HCT116 (cell line): ENCODE data around the gene ADGRG6. TPM values are rescaled to one million over a fixed set of nuclear protein-coding genes. Genes with fewer than 3 reads are reported as not detected.
A peak's percentile ranks its signal among the peaks of the same experiment; 100 is the strongest.

ENCODE experiments used
- ATAC-seq: fragments of 200-7000 bp; cut with Tn5 transposase; 2 replicates; pipeline ENCODE4 v1.9.1; 2020; ENCODE audit warnings: mild to moderate bottlenecking, moderate library complexity
- BruUV-seq: library from RNA; stranded (reverse); fragments of 400-500 nt; replicated peaks from 2 replicates; lab custom pipeline; 2021; lab: Mats Ljungman, UMichigan
- CTCF ChIA-PET: fragments of 300-600 bp; sonication (Branson Sonifier 250); formaldehyde crosslinking; loops from one replicate; lab custom pipeline; 2021; ENCODE audit warnings: antibody characterized with exemption; lab: Charles Lee
- POLR2A ChIA-PET: fragments of 300-600, 350-600 bp; sonication (Branson Sonifier 250); formaldehyde crosslinking; loops from one replicate; lab custom pipeline; 2021; ENCODE audit warnings: antibody characterized with exemption; lab: Charles Lee
- RAD21 ChIA-PET, 2 experiments: fragments of 300-600 bp; sonication (Branson Sonifier 250); formaldehyde crosslinking; loops; one replicate each; lab custom pipeline; 2023; ENCODE audit warnings: low total read pairs in 2 of 2; ENCODE audit not compliant: uncharacterized antibody in 2 of 2, unreplicated experiment in 2 of 2, low non-redundant PET in 1 of 2; lab: Charles Lee
- DNase-seq: peaks from one replicate; pipeline ENCODE4 v3.0.0-alpha.2; 2010; ENCODE audit warnings: low read depth, low spot score
- H2AFZ ChIP-seq: fragments of 200-600 bp; shearing (Covaris generic), sonication (generic); 2 replicates; pipeline ENCODE4 v1.6.1; 2017; ENCODE audit warnings: low read depth, mixed run types, mixed read lengths, antibody characterized with exemption, low read length; ENCODE audit not compliant: poor library complexity, severe bottlenecking
- H3K27ac ChIP-seq: 2 replicates; pipeline ENCODE4 v1.5.1; 2012; ENCODE audit warnings: low read depth, low read length
- H3K27me3 ChIP-seq: fragments of 200-600 bp; sonication (generic); 2 replicates; pipeline ENCODE4 v1.6.1; 2016; ENCODE audit warnings: mixed run types, low read length, mixed read lengths; ENCODE audit not compliant: insufficient read depth
- H3K36me3 ChIP-seq, 2 experiments: fragments of 200-500 bp in 1 of 2; fragments of 200-600 bp in 1 of 2; sonication (Bioruptor generic) in 1 of 2; sonication (generic) in 1 of 2; 2 replicates each; pipeline versions ENCODE4 v1.5.1 to v1.6.1; 2014 to 2016; ENCODE audit warnings: low read length in 2 of 2, inconsistent platforms in 1 of 2, mixed read lengths in 1 of 2, mixed run types in 1 of 2; ENCODE audit not compliant: insufficient read depth in 2 of 2, control insufficient read depth in 1 of 2
- H3K4me1 ChIP-seq, 2 experiments: fragments of 200-600 bp in 1 of 2; sonication (generic) in 1 of 2; 2 replicates each; pipeline versions ENCODE4 v1.5.1 to v1.6.1; 2012 to 2017; ENCODE audit warnings: low read length in 2 of 2, inconsistent platforms in 1 of 2, mild to moderate bottlenecking in 1 of 2, mixed read lengths in 1 of 2, mixed run types in 1 of 2, moderate library complexity in 1 of 2; ENCODE audit not compliant: insufficient read depth in 2 of 2, control insufficient read depth in 1 of 2
- H3K4me2 ChIP-seq: fragments of 200-600 bp; sonication (generic); 2 replicates; pipeline ENCODE4 v1.6.1; 2017; ENCODE audit warnings: mixed run types, low read length, mixed read lengths
- H3K4me3 ChIP-seq, 2 experiments: fragments of 200-600 bp in 1 of 2; sonication (generic) in 1 of 2; replicated peaks in 1 of 2; 2 replicates each; pipeline ENCODE4 v1.5.1; 2011 to 2016; ENCODE audit warnings: low read length in 2 of 2, control low read depth in 1 of 2, low read depth in 1 of 2, mild to moderate bottlenecking in 1 of 2, mixed read lengths in 1 of 2, mixed run types in 1 of 2
- H3K79me2 ChIP-seq: fragments of 200-600 bp; sonication (generic); 2 replicates; pipeline ENCODE4 v1.6.1; 2017; ENCODE audit warnings: mild to moderate bottlenecking, mixed run types, low read length, moderate library complexity, mixed read lengths; ENCODE audit not compliant: insufficient read depth
- H3K9ac ChIP-seq: fragments of 200-600 bp; sonication (generic); 2 replicates; pipeline ENCODE4 v1.6.1; 2016; ENCODE audit warnings: low read length, mixed read lengths
- H3K9me2 ChIP-seq: fragments of 200-600 bp; sonication (generic), shearing (Covaris generic); 2 replicates; pipeline ENCODE4 v1.6.1; 2017; ENCODE audit warnings: mixed run types, mild to moderate bottlenecking, moderate library complexity; ENCODE audit not compliant: insufficient read depth
- H3K9me3 ChIP-seq, 2 experiments: fragments of 200-500 bp in 1 of 2; fragments of 200-600 bp in 1 of 2; sonication (Bioruptor generic) in 1 of 2; sonication (generic) in 1 of 2; 2 replicates each; pipeline ENCODE4 v1.6.1; 2014 to 2017; ENCODE audit warnings: low read length in 2 of 2, mixed read lengths in 2 of 2, inconsistent platforms in 1 of 2, low read depth in 1 of 2, mild to moderate bottlenecking in 1 of 2, mixed run types in 1 of 2, moderate library complexity in 1 of 2; ENCODE audit not compliant: control insufficient read depth in 1 of 2, insufficient read depth in 1 of 2
- H4K20me1 ChIP-seq: fragments of 200-600 bp; sonication (generic), shearing (Covaris generic); 2 replicates; pipeline ENCODE4 v1.6.1; 2017; ENCODE audit warnings: mixed run types, mild to moderate bottlenecking, moderate library complexity; ENCODE audit not compliant: insufficient read depth
- ATF3 ChIP-seq: IDR thresholded peaks from 2 replicates; pipeline ENCODE4 v1.6.1; 2012
- CBX3 ChIP-seq: IDR thresholded peaks from 2 replicates; pipeline ENCODE4 v1.6.1; 2012; ENCODE audit warnings: low read depth
- CEBPB ChIP-seq: IDR thresholded peaks from 2 replicates; pipeline ENCODE4 v1.6.1; 2012; ENCODE audit warnings: low read depth
- ELF1 ChIP-seq: IDR thresholded peaks from 2 replicates; pipeline ENCODE4 v1.6.1; 2012; ENCODE audit warnings: low read depth, borderline replicate concordance
- EZH2 ChIP-seq: fragments of 200-600 bp; sonication (generic); IDR thresholded peaks from 2 replicates; pipeline ENCODE4 v1.6.1; 2017; ENCODE audit warnings: antibody characterized with exemption, mixed run types
- EZH2phosphoT487 ChIP-seq: fragments of 200-600 bp; IDR thresholded peaks from 2 replicates; pipeline ENCODE4 v1.6.1; 2018; ENCODE audit warnings: antibody characterized with exemption, borderline replicate concordance
- FOSL1 ChIP-seq: IDR thresholded peaks from 2 replicates; pipeline ENCODE4 v1.6.1; 2012; ENCODE audit warnings: low read depth
- JUND ChIP-seq: IDR thresholded peaks from 2 replicates; pipeline ENCODE4 v1.6.1; 2012
- POLR2A ChIP-seq: IDR thresholded peaks from 2 replicates; pipeline ENCODE4 v1.7.0; 2011; ENCODE audit warnings: borderline replicate concordance; ENCODE audit not compliant: insufficient read depth, insufficient read length; ENCODE audit errors: extremely low read depth
- RAD21 ChIP-seq: IDR thresholded peaks from 2 replicates; pipeline ENCODE4 v1.6.1; 2012; ENCODE audit warnings: low read depth, mild to moderate bottlenecking
- SP1 ChIP-seq: IDR thresholded peaks from 2 replicates; pipeline ENCODE4 v1.6.1; 2012; ENCODE audit warnings: low read depth
- SRF ChIP-seq: IDR thresholded peaks from 2 replicates; pipeline ENCODE4 v1.6.1; 2012; ENCODE audit warnings: low read depth
- ZBTB33 ChIP-seq: IDR thresholded peaks from 2 replicates; pipeline ENCODE4 v1.6.1; 2011; ENCODE audit warnings: mild to moderate bottlenecking, low read length, moderate library complexity; ENCODE audit not compliant: insufficient replicate concordance; ENCODE audit errors: extremely low read depth
- ZFX ChIP-seq: fragments of 450-650 bp; IDR thresholded peaks from 2 replicates; pipeline ENCODE4 v1.6.1; 2017
- ZNF274 ChIP-seq: fragments of 200-500 bp; sonication (Bioruptor generic); IDR thresholded peaks from 2 replicates; pipeline ENCODE4 v1.6.1; 2014; ENCODE audit warnings: mild to moderate bottlenecking, low read depth, low read length, inconsistent platforms
- intact Hi-C: fragments of 100-400 bp; cut with micrococcal nuclease; formaldehyde crosslinking; loops from 2 replicates; pipeline ENCODE4 v1.10.0; 2022
- total RNA-seq: library from RNA; stranded (reverse); gene quantifications from one replicate; pipeline ENCODE4 v1.2.1, GENCODE V29; 2021; ENCODE audit not compliant: unreplicated experiment

Gene ADGRG6
- total RNA-seq, 1 experiment from 2014 or later = 67.9 TPM

GRCh38 chr6:142303176-142303533, 1.3 kb downstream of the ADGRG6 start:
- ATAC-seq (no peak), DNase-seq (no peak)
- H3K4me3 ChIP-seq = peak overlapping the region; percentile 66 to 74
- H3K79me2 ChIP-seq = peaks cover 63% of the 10 kb centered on the region
- H3K27ac ChIP-seq = peak overlapping the region; percentile 88
- TF ChIP-seq JUND = no peak
- TF ChIP-seq ZNF274 = no peak
- TF ChIP-seq POLR2A = no peak
- TF ChIP-seq ZFX = no peak
- TF ChIP-seq ATF3 = no peak
- no peak for TF ChIP-seq ZBTB33
- no peak for TF ChIP-seq FOSL1
- TF ChIP-seq SRF = no peak
- no peak for TF ChIP-seq ELF1
- TF ChIP-seq CEBPB = no peak
- TF ChIP-seq EZH2 = no peak
- TF ChIP-seq SP1 = no peak
- TF ChIP-seq CBX3 = no peak
- no peak for TF ChIP-seq EZH2phosphoT487
- TF ChIP-seq RAD21 = no peak
- RAD21 ChIA-PET = no interaction called here
- CTCF ChIA-PET = no interaction called here
- no peaks in the 10 kb centered on the region for H3K9me2 ChIP-seq
- H3K9ac ChIP-seq = peak overlapping the region; percentile 84
- H3K4me1 ChIP-seq = peaks cover 18 to 45% of the 10 kb centered on the region in 2 experiments
- intact Hi-C loops = no loop called here
- POLR2A ChIA-PET = interaction anchor here (1.3 kb wide), 1 partner anchor 17 kb away, joined by 3 read pairs; no protein-coding TSS in a partner anchor
- no peaks in the 10 kb centered on the region for H3K36me3 ChIP-seq
- peak overlapping the region; percentile 90 for H3K4me2 ChIP-seq
- H3K27me3 ChIP-seq = no peaks in the 10 kb centered on the region
- H4K20me1 ChIP-seq = no peaks in the 10 kb centered on the region
- H2AFZ ChIP-seq = no peak overlapping the region
- no peaks in the 10 kb centered on the region for H3K9me3 ChIP-seq
- BruUV-seq = TSS peak; percentile 43
